Activated T-cell treated with anti-CD3 and anti-CD28 coated beads, Interleukin-2, amount 50 U/mL, for 4 hours (primary cell): ENCODE data around the gene TMEM63A. TPM values are rescaled to one million over a fixed set of nuclear protein-coding genes. Genes with fewer than 3 reads are reported as not detected.

ENCODE experiments used
- ATAC-seq, 2 donors: fragments of 200-7000 bp; cut with Tn5 transposase; one replicate each; pipeline ENCODE4 v1.10.0; 2021
- DNase-seq: peaks from one replicate; pipeline ENCODE4 v3.0.0-alpha.2; 2020
- H3K27me3 Mint-ChIP-seq: one replicate; pipeline ENCODE4 v1.8.0; 2021; ENCODE audit warnings: low read depth, mixed read lengths
- H3K36me3 Mint-ChIP-seq: one replicate; pipeline ENCODE4 v1.8.0; 2022; ENCODE audit warnings: mixed read lengths; ENCODE audit not compliant: insufficient read depth
- H3K4me1 Mint-ChIP-seq: one replicate; pipeline ENCODE4 v1.8.0; 2021; ENCODE audit warnings: low read depth, mixed read lengths
- H3K4me3 Mint-ChIP-seq: one replicate; pipeline ENCODE4 v1.8.0; 2021; ENCODE audit warnings: mild to moderate bottlenecking, moderate library complexity, mixed read lengths
- H3K9me3 Mint-ChIP-seq: one replicate; pipeline ENCODE4 v1.8.0; 2021; ENCODE audit warnings: mixed read lengths
- total RNA-seq, 3 donors: library from RNA; stranded (reverse); gene quantifications; one replicate each; pipeline ENCODE4 v1.2.1, GENCODE V29; 2021

The TMEM63A gene
- total RNA-seq, 3 donors from 2014 or later, result 7.1 to 13.5 (median 9.1) TPM

DNA sequence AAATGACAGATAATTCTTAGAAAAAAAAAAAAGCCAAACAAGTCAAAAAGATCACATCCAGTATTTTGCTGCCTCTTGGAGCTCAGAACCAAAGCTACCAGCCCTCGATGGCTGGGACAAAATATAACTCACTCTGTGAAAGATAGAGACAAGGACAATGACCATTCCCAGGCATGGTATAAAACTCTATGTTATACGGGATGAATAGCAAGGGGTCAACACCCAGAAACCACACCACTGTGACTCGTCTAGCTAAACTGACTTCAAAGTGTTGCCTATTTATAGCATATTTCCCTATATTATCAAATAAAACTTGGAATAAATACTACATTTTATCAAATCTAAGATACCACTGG lies 10.1 kb downstream of the TMEM63A start:
- no peak for ATAC-seq
- Mint-ChIP-seq H3K27me3 (no peaks in the 10 kb centered on the region), H3K4me3 (no peak overlapping the region), H3K4me1 (peaks cover 60% of the 10 kb centered on the region), H3K36me3 (peaks cover 35% of the 10 kb centered on the region), H3K9me3 (no peaks in the 10 kb centered on the region)
- no peak for DNase-seq

DNA sequence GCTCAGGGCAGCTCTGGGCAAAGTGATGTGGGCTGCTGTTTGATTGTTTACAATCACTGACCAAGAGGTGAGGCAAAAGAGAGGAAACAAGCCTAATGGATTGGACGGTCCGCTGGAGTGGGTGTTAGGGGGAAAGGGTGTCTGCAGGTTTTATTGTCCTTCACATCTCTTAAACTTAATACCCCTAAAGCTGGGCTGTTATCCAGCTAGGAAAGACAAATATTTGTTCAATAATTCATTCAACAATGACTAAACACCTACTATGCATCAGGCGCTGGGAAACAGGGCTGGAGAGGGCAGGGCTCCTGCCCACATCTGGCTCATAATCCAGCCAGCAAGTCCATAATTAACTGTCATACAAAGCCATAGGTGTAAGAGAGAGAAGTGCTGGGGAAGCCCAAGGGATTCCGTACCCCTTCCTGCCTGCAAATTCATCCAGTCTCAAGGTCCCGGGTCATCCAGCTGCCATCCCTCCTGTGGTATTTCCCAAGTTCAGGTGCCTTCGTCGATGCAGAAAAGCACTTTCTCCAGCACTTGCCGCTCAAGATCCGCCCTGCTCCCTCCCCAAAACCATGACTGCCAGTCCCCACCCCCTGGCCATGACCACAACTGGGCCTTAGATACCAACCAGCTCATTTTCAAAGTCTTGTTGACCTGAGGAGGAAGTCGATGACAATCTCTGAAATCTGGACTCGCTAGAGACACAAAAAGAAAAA lies 10.7 kb downstream of the TMEM63A start:
- Mint-ChIP-seq H3K27me3 (no peaks in the 10 kb centered on the region), H3K4me1 (peaks cover 62% of the 10 kb centered on the region), H3K36me3 (peaks cover 35% of the 10 kb centered on the region), H3K4me3 (no peak overlapping the region), H3K9me3 (no peaks in the 10 kb centered on the region)
- no peak for DNase-seq
- ATAC-seq, result no peak

DNA sequence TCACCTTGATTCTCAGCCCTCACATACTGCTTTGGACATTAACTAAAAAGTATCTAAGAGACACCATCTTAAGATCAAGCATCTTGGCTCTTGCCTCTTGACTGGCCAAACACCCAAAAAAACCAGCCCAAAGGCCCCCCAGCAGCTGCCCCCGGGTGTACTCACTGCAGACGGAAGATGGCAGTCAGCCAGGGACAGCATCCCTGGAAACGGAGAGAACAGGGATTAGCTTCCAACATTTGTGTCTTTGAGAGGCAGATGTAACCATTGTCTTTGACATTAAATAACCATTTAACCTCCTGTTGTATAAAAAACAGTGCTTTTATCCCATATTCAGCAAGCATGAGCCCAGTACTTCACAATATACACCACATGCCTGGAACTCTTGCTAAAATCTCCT lies 11.3 kb downstream of the TMEM63A start:
- Mint-ChIP-seq H3K4me3 (no peak overlapping the region), H3K9me3 (no peaks in the 10 kb centered on the region), H3K4me1 (peaks cover 62% of the 10 kb centered on the region), H3K36me3 (peaks cover 40% of the 10 kb centered on the region), H3K27me3 (no peaks in the 10 kb centered on the region)
- DNase-seq (no peak), ATAC-seq (no peak)

DNA sequence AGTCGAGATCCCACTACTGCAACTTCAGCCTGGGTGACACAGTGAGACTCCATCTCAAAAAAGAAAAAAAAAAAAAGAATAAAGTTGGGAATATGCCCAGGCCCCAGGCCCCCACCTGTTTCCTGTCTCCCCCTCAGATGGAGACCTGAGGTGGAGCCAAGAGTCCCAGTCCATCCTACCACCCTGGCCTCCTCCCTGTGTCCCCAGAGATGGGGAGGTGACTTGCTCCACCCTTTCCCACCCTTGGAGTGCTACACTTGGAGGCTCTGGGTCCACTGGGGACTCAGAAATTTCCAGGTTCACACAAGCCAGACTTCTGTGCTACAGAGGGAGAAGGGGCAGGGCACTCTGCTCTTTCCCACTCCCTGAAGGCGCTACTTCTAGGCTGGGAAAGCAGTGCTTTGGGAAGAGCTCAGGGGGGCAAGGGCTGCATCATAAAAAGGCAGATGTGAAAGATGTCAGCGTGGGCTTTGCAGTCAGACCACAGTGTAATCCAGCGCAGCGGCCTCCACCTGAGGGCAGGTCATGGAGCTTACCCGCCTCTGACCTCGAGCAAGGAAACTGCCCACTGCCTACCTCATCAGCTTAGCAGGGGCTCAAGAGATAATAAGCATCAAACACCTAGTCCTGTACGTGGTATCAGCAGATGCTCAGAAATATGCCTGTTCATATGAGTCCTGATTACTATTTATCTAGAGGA lies 13.4 kb downstream of the TMEM63A start:
- DNase-seq (no peak), ATAC-seq (no peak)
- Mint-ChIP-seq H3K36me3 (peaks cover 43% of the 10 kb centered on the region), H3K27me3 (no peaks in the 10 kb centered on the region), H3K4me3 (no peak overlapping the region), H3K9me3 (no peaks in the 10 kb centered on the region), H3K4me1 (peaks cover 59% of the 10 kb centered on the region)

DNA sequence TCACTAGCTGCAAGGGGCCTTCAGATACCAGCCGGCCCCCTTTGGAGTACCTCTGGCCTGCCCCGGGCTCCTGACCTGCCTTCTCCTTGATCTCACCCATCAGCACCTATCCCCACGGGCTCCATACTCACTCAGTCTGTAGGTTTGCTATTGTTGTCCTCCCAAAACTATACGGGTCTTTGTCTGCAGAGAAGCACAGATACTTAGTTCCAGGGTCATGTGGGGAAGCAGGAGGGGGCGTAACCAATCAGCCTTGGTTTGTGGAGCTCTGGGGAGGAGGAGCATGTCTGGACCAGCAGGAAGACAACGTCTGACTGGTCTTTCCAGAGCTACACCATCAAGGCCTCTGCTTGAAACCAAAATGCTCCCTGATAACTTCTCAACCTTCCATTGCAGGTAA lies 15.2 kb downstream of the TMEM63A start:
- DNase-seq, result no peak
- no peaks in the 10 kb centered on the region for H3K27me3 Mint-ChIP-seq
- H3K4me3 Mint-ChIP-seq, result no peak overlapping the region
- peaks cover 43% of the 10 kb centered on the region for H3K36me3 Mint-ChIP-seq
- ATAC-seq, result no peak
- H3K4me1 Mint-ChIP-seq, result peaks cover 53% of the 10 kb centered on the region
- H3K9me3 Mint-ChIP-seq, result no peaks in the 10 kb centered on the region

DNA sequence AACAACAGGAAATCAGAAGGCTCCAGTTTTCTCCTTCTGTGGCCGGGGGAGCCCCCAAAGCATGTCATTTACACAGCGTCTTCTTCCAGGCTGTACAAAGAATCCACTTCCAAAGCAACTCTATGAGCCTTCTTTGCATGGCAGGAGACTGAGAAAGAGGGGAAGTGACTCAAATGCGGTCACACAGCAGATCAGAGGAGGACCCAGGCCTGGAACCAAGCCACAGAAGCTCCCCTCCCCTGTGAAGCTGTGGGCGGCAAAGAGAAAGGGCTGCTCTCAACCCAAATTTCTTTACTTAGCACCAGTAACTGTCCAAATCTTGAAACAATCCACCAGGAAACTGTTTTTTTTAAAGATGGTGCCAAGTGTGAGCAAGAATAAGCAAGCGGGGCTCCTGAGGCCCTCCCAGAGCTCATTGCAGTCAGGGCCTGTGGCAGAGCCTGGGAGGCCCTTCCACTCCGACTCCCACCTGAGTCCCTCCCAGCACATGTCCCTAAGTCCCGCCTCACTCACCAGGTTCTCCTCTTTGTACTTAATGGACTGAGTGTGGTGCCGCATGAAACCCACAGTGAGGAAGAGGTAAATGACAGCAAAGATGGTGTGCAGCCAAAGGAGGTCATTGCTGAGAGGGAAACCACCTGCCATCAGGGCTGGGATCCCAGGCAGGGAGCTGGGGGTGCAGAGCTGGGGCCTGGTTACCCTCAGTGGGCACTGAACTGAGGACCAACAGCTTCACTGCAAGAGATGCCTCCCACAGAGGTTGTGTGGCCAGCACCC lies 15.9 kb downstream of the TMEM63A start:
- peak overlapping the region; percentile 37 for H3K4me3 Mint-ChIP-seq
- DNase-seq (peak; percentile 70), ATAC-seq (peak; percentile 96 to 98)
- no peaks in the 10 kb centered on the region for H3K9me3 Mint-ChIP-seq
- no peaks in the 10 kb centered on the region for H3K27me3 Mint-ChIP-seq
- H3K36me3 Mint-ChIP-seq, result peaks cover 39% of the 10 kb centered on the region
- peaks cover 46% of the 10 kb centered on the region for H3K4me1 Mint-ChIP-seq

- Mint-ChIP-seq H3K4me3 (no peak overlapping the region), H3K27me3 (no peaks in the 10 kb centered on the region), H3K4me1 (peaks cover 40% of the 10 kb centered on the region), H3K36me3 (peaks cover 36% of the 10 kb centered on the region), H3K9me3 (no peaks in the 10 kb centered on the region)
- no peak for DNase-seq
- peak; percentile 14 to 19 for ATAC-seq
Measured at GRCh38 chr1:225865514-225865913, 16.7 kb downstream of the TMEM63A start.

DNA sequence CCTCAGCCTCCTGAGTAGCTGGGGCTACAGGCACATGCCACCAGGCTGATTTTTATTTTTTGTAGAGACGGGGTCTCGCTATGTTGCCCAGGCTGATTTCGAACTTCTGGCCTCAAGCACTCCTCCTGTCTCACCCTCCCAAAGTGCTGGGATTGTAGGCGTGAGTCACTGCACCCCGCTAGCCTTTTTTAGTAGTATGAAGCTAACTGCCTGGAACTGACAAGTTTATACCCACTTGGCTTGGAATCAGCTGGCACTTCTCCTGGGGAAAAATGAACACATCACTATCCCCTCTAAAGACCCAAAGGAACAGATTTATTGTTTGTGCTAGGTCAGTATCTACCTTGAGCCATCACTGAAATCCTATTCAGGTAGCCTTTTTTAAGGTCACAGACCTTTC lies 19.0 kb downstream of the TMEM63A start:
- ATAC-seq (no peak), DNase-seq (no peak)
- H3K4me1 Mint-ChIP-seq, result peaks cover 32% of the 10 kb centered on the region
- no peak overlapping the region for H3K4me3 Mint-ChIP-seq
- peaks cover 36% of the 10 kb centered on the region for H3K36me3 Mint-ChIP-seq
- no peaks in the 10 kb centered on the region for H3K9me3 Mint-ChIP-seq
- no peaks in the 10 kb centered on the region for H3K27me3 Mint-ChIP-seq

- peaks cover 35% of the 10 kb centered on the region for H3K36me3 Mint-ChIP-seq
- no peaks in the 10 kb centered on the region for H3K27me3 Mint-ChIP-seq
- no peak overlapping the region for H3K4me3 Mint-ChIP-seq
- no peak for ATAC-seq
- peaks cover 28% of the 10 kb centered on the region for H3K4me1 Mint-ChIP-seq
- no peaks in the 10 kb centered on the region for H3K9me3 Mint-ChIP-seq
- no peak for DNase-seq
Measured at GRCh38 chr1:225862581-225862950, 19.6 kb downstream of the TMEM63A start.

DNA sequence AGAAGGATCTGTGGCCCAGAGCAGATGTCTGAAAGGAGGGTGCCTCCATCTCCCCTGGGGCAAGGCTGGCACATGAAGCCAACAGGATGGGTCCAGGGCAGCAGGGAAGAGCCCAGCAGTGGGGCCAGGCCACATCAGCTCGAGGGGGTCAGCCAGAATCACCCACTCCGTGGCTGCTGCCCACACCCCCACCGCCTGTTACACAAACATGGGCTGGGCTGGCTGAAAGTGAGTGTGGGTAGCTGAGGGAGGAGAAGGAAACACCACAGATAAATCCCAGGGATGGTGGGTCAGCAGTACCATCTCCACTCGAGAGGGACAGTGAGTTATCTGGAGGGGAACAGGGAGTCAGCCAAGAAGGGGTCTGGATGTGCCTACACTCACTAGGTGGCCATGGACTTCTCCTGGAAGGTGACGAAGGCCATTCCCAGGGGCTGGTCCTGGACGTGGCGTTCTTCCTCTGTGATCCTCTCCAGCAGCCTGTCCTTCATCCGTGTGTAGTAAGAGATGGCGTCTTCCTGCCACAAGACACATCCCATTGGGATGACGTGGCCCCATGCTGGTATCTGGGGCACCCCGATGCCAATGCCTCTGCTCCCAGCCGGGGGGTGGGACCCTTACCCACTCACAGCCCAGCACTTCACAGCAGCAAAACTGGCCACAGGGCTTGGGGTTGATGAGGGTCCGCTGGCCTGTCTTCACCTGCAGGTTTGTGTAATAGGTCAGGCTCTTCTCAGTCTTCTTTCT lies 20.2 kb downstream of the TMEM63A start:
- Mint-ChIP-seq H3K27me3 (no peaks in the 10 kb centered on the region), H3K36me3 (peaks cover 35% of the 10 kb centered on the region), H3K4me1 (peaks cover 23% of the 10 kb centered on the region), H3K4me3 (no peak overlapping the region), H3K9me3 (no peaks in the 10 kb centered on the region)
- DNase-seq (no peak), ATAC-seq (no peak)

- Mint-ChIP-seq H3K9me3 (no peaks in the 10 kb centered on the region), H3K36me3 (peaks cover 31% of the 10 kb centered on the region), H3K4me3 (no peak overlapping the region), H3K4me1 (peaks cover 12% of the 10 kb centered on the region), H3K27me3 (no peaks in the 10 kb centered on the region)
- no peak for ATAC-seq
- no peak for DNase-seq
Measured at GRCh38 chr1:225860876-225861441, 21.2 kb downstream of the TMEM63A start.

- Mint-ChIP-seq H3K4me3 (no peak overlapping the region), H3K36me3 (peaks cover 29% of the 10 kb centered on the region)
Measured at GRCh38 chr1:225860107-225860506, 22.1 kb downstream of the TMEM63A start.

DNA sequence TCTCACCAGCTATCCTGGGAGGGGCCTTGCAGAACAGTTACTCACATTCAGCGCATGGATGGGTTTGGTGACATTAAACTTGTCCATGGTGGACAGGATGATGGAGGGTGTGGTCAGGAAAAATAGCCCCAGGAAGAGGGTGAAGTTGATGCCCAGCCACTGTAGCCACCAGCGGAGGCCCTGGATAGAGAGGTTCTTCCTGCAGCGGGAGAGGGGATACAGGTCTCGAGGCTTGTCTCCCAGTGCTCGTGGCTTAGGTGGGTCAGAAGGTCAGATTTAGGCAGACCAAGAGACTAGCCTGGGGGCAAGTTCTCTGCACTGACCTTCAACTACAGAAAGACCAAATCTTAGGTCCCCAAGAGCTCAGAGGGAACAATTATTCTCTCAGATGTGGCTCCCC lies 23.0 kb downstream of the TMEM63A start:
- no peaks in the 10 kb centered on the region for H3K27me3 Mint-ChIP-seq
- no peaks in the 10 kb centered on the region for H3K9me3 Mint-ChIP-seq
- no peak for ATAC-seq
- peaks cover 15% of the 10 kb centered on the region for H3K4me1 Mint-ChIP-seq
- H3K4me3 Mint-ChIP-seq, result no peak overlapping the region
- DNase-seq, result no peak
- H3K36me3 Mint-ChIP-seq, result peaks cover 33% of the 10 kb centered on the region

More at GRCh38 chr1:225860107-225860506, 22.1 kb downstream of the TMEM63A start:
- H3K9me3 Mint-ChIP-seq, result no peaks in the 10 kb centered on the region
- DNase-seq (no peak), ATAC-seq (no peak)
- H3K4me1 Mint-ChIP-seq, result peaks cover 12% of the 10 kb centered on the region
- no peaks in the 10 kb centered on the region for H3K27me3 Mint-ChIP-seq

GRCh38 chr1:225857256-225857655 lies 24.9 kb downstream of the TMEM63A start:
- H3K4me1 Mint-ChIP-seq, result peaks cover 22% of the 10 kb centered on the region
- ATAC-seq (no peak), DNase-seq (no peak)
- H3K27me3 Mint-ChIP-seq, result no peaks in the 10 kb centered on the region
- H3K4me3 Mint-ChIP-seq, result no peak overlapping the region
- H3K36me3 Mint-ChIP-seq, result peaks cover 34% of the 10 kb centered on the region
- no peaks in the 10 kb centered on the region for H3K9me3 Mint-ChIP-seq
